H1 (cell line): Measurements from ENCODE around the gene HPRT1. TPM values are rescaled to one million over a fixed set of nuclear protein-coding genes. Genes with fewer than 3 reads are reported as not detected.

ENCODE experiments used
- CTCF ChIA-PET: fragments of 300-600 bp; sonication (Branson Sonifier 250); formaldehyde crosslinking; loops from one replicate; lab custom pipeline; 2021; ENCODE audit not compliant: partially characterized antibody; lab: Charles Lee
- POLR2A ChIA-PET: fragments of 300-600 bp; sonication (Branson Sonifier 250); formaldehyde crosslinking; loops from one replicate; lab custom pipeline; 2021; ENCODE audit warnings: inconsistent platforms; ENCODE audit not compliant: partially characterized antibody; lab: Charles Lee
- DNase-seq, 2 experiments: peaks; one replicate each; pipeline versions ENCODE4 v3.0.0 to v3.0.0-alpha.2; 2010 to 2022; ENCODE audit warnings: low spot score in 2 of 2, low read depth in 1 of 2, mixed read lengths in 1 of 2
- FAIRE-seq: peaks from 2 replicates; lab custom pipeline; 2011; peaks lifted over from hg19 to GRCh38; lab: Jason Lieb, UNC
- H2AFZ ChIP-seq: 2 replicates; pipeline ENCODE4 v1.8.1; 2012; ENCODE audit warnings: low read length, inconsistent platforms
- H2AK5ac ChIP-seq: 2 replicates; pipeline ENCODE4 v1.6.1; 2013; ENCODE audit warnings: low read depth, low read length
- H2BK120ac ChIP-seq: replicated peaks from 2 replicates; pipeline ENCODE3; 2013; ENCODE audit warnings: low read depth, low read length, inconsistent platforms
- H2BK12ac ChIP-seq: 2 replicates; pipeline ENCODE4 v1.6.1; 2013; ENCODE audit warnings: low read depth, low read length
- H2BK15ac ChIP-seq: 2 replicates; pipeline ENCODE4 v1.6.1; 2013; ENCODE audit warnings: low read length
- H2BK20ac ChIP-seq: 2 replicates; pipeline ENCODE4 v1.6.1; 2013; ENCODE audit warnings: low read length
- H2BK5ac ChIP-seq: 2 replicates; pipeline ENCODE4 v1.6.1; 2013; ENCODE audit warnings: low read depth, low read length
- H3K14ac ChIP-seq: 2 replicates; pipeline ENCODE4 v1.6.1; 2013; ENCODE audit warnings: inconsistent platforms; ENCODE audit not compliant: insufficient read length
- H3K18ac ChIP-seq: 2 replicates; pipeline ENCODE4 v1.6.1; 2013; ENCODE audit warnings: low read length; ENCODE audit errors: extremely low read depth
- H3K23ac ChIP-seq: 2 replicates; pipeline ENCODE4 v1.6.1; 2013; ENCODE audit warnings: inconsistent platforms; ENCODE audit not compliant: insufficient read length
- H3K23me2 ChIP-seq: 2 replicates; pipeline ENCODE4 v1.6.1; 2013; ENCODE audit warnings: low read depth, low read length
- H3K27ac ChIP-seq: 2 replicates; pipeline ENCODE4 v1.6.1; 2011; ENCODE audit warnings: low read depth, low read length, inconsistent platforms
- H3K27me3 ChIP-seq, 4 experiments: replicated peaks in 1 of 4; 1 replicate in 1 of 4; 2 replicates in 3 of 4; pipeline versions ENCODE4 v1.6.1 to v1.8.1; 2011 to 2013; ENCODE audit warnings: low read length in 3 of 4, mild to moderate bottlenecking in 3 of 4, inconsistent platforms in 2 of 4, mixed read lengths in 2 of 4, moderate library complexity in 1 of 4; ENCODE audit not compliant: control insufficient read depth in 3 of 4, insufficient read depth in 3 of 4; ENCODE audit errors: extremely low read depth in 1 of 4
- H3K36me3 ChIP-seq, 4 experiments: 2 replicates each; pipeline versions ENCODE4 v1.6.1 to v1.8.1; 2011 to 2013; ENCODE audit warnings: mild to moderate bottlenecking in 4 of 4, low read length in 3 of 4, moderate library complexity in 2 of 4, control low read depth in 1 of 4, inconsistent platforms in 1 of 4; ENCODE audit not compliant: insufficient read depth in 4 of 4, control insufficient read depth in 2 of 4
- H3K4ac ChIP-seq: replicated peaks from 2 replicates; pipeline ENCODE3; 2013; ENCODE audit warnings: low read length, low read depth, mixed read lengths, inconsistent platforms; ENCODE audit not compliant: insufficient read length
- H3K4me1 ChIP-seq, 4 experiments: replicated peaks in 1 of 4; 1 replicate in 1 of 4; 2 replicates in 3 of 4; pipeline versions ENCODE4 v1.6.1 to v1.8.1; 2011 to 2013; ENCODE audit warnings: low read length in 3 of 4, inconsistent platforms in 2 of 4, mixed read lengths in 1 of 4; ENCODE audit not compliant: insufficient read depth in 4 of 4, control insufficient read depth in 3 of 4
- H3K4me2 ChIP-seq, 2 experiments: 2 replicates each; pipeline versions ENCODE4 v1.6.1 to v1.8.1; 2011 to 2013; ENCODE audit warnings: low read depth in 2 of 2, low read length in 2 of 2, control low read depth in 1 of 2, inconsistent platforms in 1 of 2, mild to moderate bottlenecking in 1 of 2; ENCODE audit not compliant: insufficient read depth in 1 of 2
- H3K4me3 ChIP-seq, 4 experiments: fragments of 200-600, 300-600 bp in 1 of 4; sonication (generic), shearing (Covaris generic), sonication (Bioruptor Twin) in 1 of 4; 2 replicates each; pipeline versions ENCODE4 v1.5.1 to v1.8.1; 2011 to 2016; ENCODE audit warnings: low read length in 4 of 4, low read depth in 3 of 4, control low read depth in 2 of 4, inconsistent platforms in 2 of 4, mild to moderate bottlenecking in 2 of 4, mixed read lengths in 1 of 4, moderate library complexity in 1 of 4; ENCODE audit not compliant: insufficient read depth in 2 of 4; ENCODE audit errors: extremely low read depth in 1 of 4
- H3K56ac ChIP-seq: replicated peaks from 2 replicates; pipeline ENCODE3; 2013; ENCODE audit warnings: low read depth, mild to moderate bottlenecking, mixed read lengths, low read length, inconsistent platforms; ENCODE audit not compliant: insufficient read length
- H3K79me1 ChIP-seq: 2 replicates; pipeline ENCODE4 v1.6.1; 2013; ENCODE audit warnings: low read depth, low read length, control low read depth
- H3K79me2 ChIP-seq, 2 experiments: 2 replicates each; pipeline versions ENCODE4 v1.6.1 to v1.8.1; 2012 to 2013; ENCODE audit warnings: low read length in 2 of 2, mild to moderate bottlenecking in 2 of 2, inconsistent platforms in 1 of 2; ENCODE audit not compliant: insufficient read depth in 2 of 2, control insufficient read depth in 1 of 2
- H3K9ac ChIP-seq, 4 experiments: replicated peaks in 1 of 4; 1 replicate in 1 of 4; 2 replicates in 3 of 4; pipeline versions ENCODE4 v1.6.1 to v1.8.1; 2011 to 2013; ENCODE audit warnings: low read depth in 3 of 4, low read length in 3 of 4, control low read depth in 2 of 4, mild to moderate bottlenecking in 2 of 4, moderate library complexity in 2 of 4, inconsistent platforms in 1 of 4; ENCODE audit errors: extremely low read depth in 1 of 4
- H3K9me3 ChIP-seq, 2 experiments: 2 replicates each; pipeline versions ENCODE4 v1.6.1 to v1.8.1; 2012 to 2013; ENCODE audit warnings: mild to moderate bottlenecking in 2 of 2, moderate library complexity in 2 of 2, control low read depth in 1 of 2, inconsistent platforms in 1 of 2, low read depth in 1 of 2, low read length in 1 of 2, mixed read lengths in 1 of 2; ENCODE audit not compliant: insufficient read depth in 2 of 2
- H4K20me1 ChIP-seq, 2 experiments: replicated peaks in 1 of 2; 2 replicates each; pipeline versions ENCODE3 to v1.8.1; 2011 to 2013; ENCODE audit warnings: inconsistent platforms in 2 of 2, low read length in 2 of 2, mild to moderate bottlenecking in 1 of 2; ENCODE audit not compliant: insufficient read depth in 2 of 2, control insufficient read depth in 1 of 2
- H4K5ac ChIP-seq: 2 replicates; pipeline ENCODE4 v1.6.1; 2013; ENCODE audit warnings: low read length, low read depth, mixed read lengths, inconsistent platforms; ENCODE audit not compliant: insufficient read length
- H4K8ac ChIP-seq: 2 replicates; pipeline ENCODE4 v1.8.0; 2013; ENCODE audit warnings: mild to moderate bottlenecking, moderate library complexity, low read length, inconsistent platforms; ENCODE audit not compliant: insufficient read depth; ENCODE audit errors: extremely low read depth
- H4K91ac ChIP-seq: replicated peaks from 2 replicates; pipeline ENCODE3; 2013; ENCODE audit warnings: low read length, mixed read lengths, inconsistent platforms; ENCODE audit not compliant: insufficient read length
- ATF3 ChIP-seq: IDR thresholded peaks from 2 replicates; pipeline ENCODE4 v1.6.1; 2011; ENCODE audit warnings: low read depth, mild to moderate bottlenecking, low read length; ENCODE audit not compliant: insufficient read depth
- BACH1 ChIP-seq: IDR thresholded peaks from 2 replicates; pipeline ENCODE4 v1.6.1; 2012; ENCODE audit warnings: low read length, improper control_type of control experiment
- CEBPB ChIP-seq: IDR thresholded peaks from 2 replicates; pipeline ENCODE4 v1.6.1; 2012; ENCODE audit warnings: low read depth, low read length
- CHD1 ChIP-seq: IDR thresholded peaks from 2 replicates; pipeline ENCODE4 v1.6.1; 2012; ENCODE audit warnings: low read depth, low read length, improper control_type of control experiment
- CHD2 ChIP-seq: IDR thresholded peaks from 2 replicates; pipeline ENCODE4 v1.6.1; 2012; ENCODE audit warnings: low read length, improper control_type of control experiment
- EP300 ChIP-seq, 2 experiments: IDR thresholded peaks; 1 replicate in 1 of 2; 2 replicates in 1 of 2; pipeline ENCODE4 v1.6.1; 2011 to 2012; ENCODE audit warnings: low read depth in 2 of 2, low read length in 2 of 2, mild to moderate bottlenecking in 2 of 2, borderline replicate concordance in 1 of 2, inconsistent platforms in 1 of 2, moderate library complexity in 1 of 2
- GTF2F1 ChIP-seq: IDR thresholded peaks from 2 replicates; pipeline ENCODE4 v1.6.1; 2012; ENCODE audit warnings: low read depth, low read length, improper control_type of control experiment, borderline replicate concordance
- NRF1 ChIP-seq: IDR thresholded peaks from 2 replicates; pipeline ENCODE4 v1.6.1; 2011; ENCODE audit warnings: mild to moderate bottlenecking, low read depth, low read length, improper control_type of control experiment
- RAD21 ChIP-seq, 2 experiments: IDR thresholded peaks in 1 of 2; conservative IDR thresholded peaks in 1 of 2; 2 replicates each; pipeline ENCODE4 v1.6.1; 2011; ENCODE audit warnings: low read depth in 2 of 2, low read length in 2 of 2, improper control_type of control experiment in 1 of 2, inconsistent platforms in 1 of 2, mild to moderate bottlenecking in 1 of 2, moderate library complexity in 1 of 2
- RXRA ChIP-seq: IDR thresholded peaks from 2 replicates; pipeline ENCODE4 v1.6.1; 2011; ENCODE audit warnings: low read depth, mild to moderate bottlenecking, low read length, moderate library complexity; ENCODE audit not compliant: insufficient read depth
- SIN3A ChIP-seq, 2 experiments: IDR thresholded peaks in 1 of 2; conservative IDR thresholded peaks in 1 of 2; 2 replicates each; pipeline ENCODE4 v1.6.1; 2011 to 2012; ENCODE audit warnings: low read length in 2 of 2, improper control_type of control experiment in 1 of 2, low read depth in 1 of 2, mild to moderate bottlenecking in 1 of 2
- SIRT6 ChIP-seq: IDR thresholded peaks from one replicate; pipeline ENCODE4 v1.7.1; 2012; ENCODE audit warnings: low read length, inconsistent platforms
- SP4 ChIP-seq: IDR thresholded peaks from 2 replicates; pipeline ENCODE4 v1.6.1; 2012; ENCODE audit warnings: low read length, inconsistent platforms
- TAF1 ChIP-seq: IDR thresholded peaks from 2 replicates; pipeline ENCODE4 v1.6.1; 2011; ENCODE audit warnings: mild to moderate bottlenecking, low read depth, low read length
- TBP ChIP-seq: IDR thresholded peaks from 2 replicates; pipeline ENCODE4 v1.6.1; 2011; ENCODE audit warnings: low read depth, low read length, improper control_type of control experiment
- WGBS, 2 experiments: shearing (Covaris generic) in 1 of 2; methylation state at CpG; one replicate each; pipeline versions ENCODE4 v1.1.6 to v1.1.7; 2013 to 2015; ENCODE audit warnings: low lambda C conversion rate in 2 of 2, mixed read lengths in 2 of 2, inconsistent platforms in 1 of 2, low coverage in 1 of 2, missing lambda C conversion rate in 1 of 2; ENCODE audit not compliant: insufficient replicate concordance in 2 of 2, insufficient coverage in 1 of 2, insufficient read length in 1 of 2; ENCODE audit errors: extremely low coverage in 1 of 2, missing lambda C conversion rate in 1 of 2; 5-methylcytosine and 5-hydroxymethylcytosine counted together
- polyA plus RNA-seq, 7 experiments: library from polyadenylated mRNA; depleted of rRNA in 3 of 7; stranded (reverse) in 5 of 7; unstranded in 2 of 7; fragments of >200 nt in 5 of 7; fragments of 200-250 nt in 2 of 7; gene quantifications; 1 replicate in 5 of 7; 2 replicates in 1 of 7; 4 replicates in 1 of 7; pipeline versions ENCODE4 v1.2.1 to v1.2.3, GENCODE V29; 2011 to 2013; ENCODE audit warnings: missing spikeins in 2 of 7, mixed read lengths in 2 of 7
- total RNA-seq: library from RNA; stranded (reverse); fragmentation: NEBNext Ultra II Directional; extraction: Animal tissue kit (Norgen Biotek cat#: 25700); gene quantifications from 2 replicates; pipeline ENCODE4 v1.2.1, GENCODE V29; 2021

Gene HPRT1
- total and polyA plus RNA-seq, 2 of the 8 experiments (the other 6 are each of a cell fraction or from before 2014, with no cell fraction given) = 16.9 to 49.5 TPM

- Histone ChIP-seq H2BK20ac (no peak overlapping the region), H2BK15ac (no peak overlapping the region), H3K9me3 (no peaks in the 10 kb centered on the region), H3K18ac (no peak overlapping the region), H3K56ac (no peak overlapping the region), H2BK120ac (no peak overlapping the region), H3K23me2 (no peaks in the 10 kb centered on the region), H2BK12ac (no peak overlapping the region), H3K79me2 (peaks cover 0 to 56% of the 10 kb centered on the region in 2 experiments; a peak in 2 of 4 replicates), H3K4me3 (no peak overlapping the region), H4K5ac (no peak overlapping the region), H2BK5ac (no peak overlapping the region), H3K27ac (no peak overlapping the region), H4K20me1 (no peaks in the 10 kb centered on the region), H3K4ac (no peak overlapping the region), H3K4me2 (no peak overlapping the region), H3K36me3 (no peaks in the 10 kb centered on the region; a peak in 1 of 8 replicates), H3K14ac (no peak overlapping the region), H4K91ac (no peak overlapping the region), H2AFZ (no peak overlapping the region), H3K27me3 (no peaks in the 10 kb centered on the region), H4K8ac (no peak overlapping the region), H3K4me1 (0 out of 7 replicates have a peak, but pooled peaks cover 0 to 2% (median 0%) of the 10 kb centered on the region in 4 experiments), H3K79me1 (no peaks in the 10 kb centered on the region), H3K9ac (no peak overlapping the region), H3K23ac (no peak overlapping the region), H2AK5ac (no peak overlapping the region)
- WGBS, 2 experiments = 80% methylated on average over 2 of the region's 2 CpGs; no CpG with 5 or more reads in 1 of the 2 experiments
- POLR2A ChIA-PET = no interaction called here
- CTCF ChIA-PET = no interaction called here
- FAIRE-seq (no peak), DNase-seq (no peak)
- no peak for TF ChIP-seq GTF2F1
- TF ChIP-seq CHD2 = no peak
- no peak for TF ChIP-seq NRF1
- TF ChIP-seq TBP = no peak
- no peak for TF ChIP-seq SIRT6
- TF ChIP-seq SP4 = no peak
- no peak for TF ChIP-seq CEBPB
- no peak for TF ChIP-seq EP300 (IDR thresholded peaks at IDR 0.05; ENCODE audit: borderline replicate concordance in 1 of 2, low read depth in 2 of 2, low read length in 2 of 2)
- TF ChIP-seq SIN3A (conservative IDR thresholded peaks at IDR 0.05 in 1 of 2, IDR thresholded peaks at IDR 0.05 in 1 of 2; ENCODE audit: low read depth in 1 of 2, low read length in 2 of 2) = no peak
- TF ChIP-seq ATF3 = no peak
- no peak for TF ChIP-seq RXRA
- no peak for TF ChIP-seq TAF1
- no peak for TF ChIP-seq BACH1
- no peak for TF ChIP-seq RAD21 (IDR thresholded peaks at IDR 0.05 in 1 of 2, conservative IDR thresholded peaks at IDR 0.05 in 1 of 2; ENCODE audit: low read depth in 2 of 2, low read length in 2 of 2)
- TF ChIP-seq CHD1 = no peak
Measured at GRCh38 chrX:134462927-134463326, 3.0 kb downstream of the HPRT1 start.
